H1 (cell line): ENCODE measurements around the gene MBOAT2. TPM values are rescaled to one million over a fixed set of nuclear protein-coding genes. Genes with fewer than 3 reads are reported as not detected.

ENCODE experiments used
- CTCF ChIA-PET: fragments of 300-600 bp; sonication (Branson Sonifier 250); formaldehyde crosslinking; loops from one replicate; lab custom pipeline; 2021; ENCODE audit not compliant: partially characterized antibody; lab: Charles Lee
- POLR2A ChIA-PET: fragments of 300-600 bp; sonication (Branson Sonifier 250); formaldehyde crosslinking; loops from one replicate; lab custom pipeline; 2021; ENCODE audit warnings: inconsistent platforms; ENCODE audit not compliant: partially characterized antibody; lab: Charles Lee
- DNase-seq, 2 experiments: peaks; one replicate each; pipeline versions ENCODE4 v3.0.0 to v3.0.0-alpha.2; 2010 to 2022; ENCODE audit warnings: low spot score in 2 of 2, low read depth in 1 of 2, mixed read lengths in 1 of 2
- FAIRE-seq: peaks from 2 replicates; lab custom pipeline; 2011; peaks lifted over from hg19 to GRCh38; lab: Jason Lieb, UNC
- H2AFZ ChIP-seq: 2 replicates; pipeline ENCODE4 v1.8.1; 2012; ENCODE audit warnings: low read length, inconsistent platforms
- H2AK5ac ChIP-seq: 2 replicates; pipeline ENCODE4 v1.6.1; 2013; ENCODE audit warnings: low read depth, low read length
- H2BK120ac ChIP-seq: replicated peaks from 2 replicates; pipeline ENCODE3; 2013; ENCODE audit warnings: low read depth, low read length, inconsistent platforms
- H2BK12ac ChIP-seq: 2 replicates; pipeline ENCODE4 v1.6.1; 2013; ENCODE audit warnings: low read depth, low read length
- H2BK15ac ChIP-seq: 2 replicates; pipeline ENCODE4 v1.6.1; 2013; ENCODE audit warnings: low read length
- H2BK20ac ChIP-seq: 2 replicates; pipeline ENCODE4 v1.6.1; 2013; ENCODE audit warnings: low read length
- H2BK5ac ChIP-seq: 2 replicates; pipeline ENCODE4 v1.6.1; 2013; ENCODE audit warnings: low read depth, low read length
- H3K14ac ChIP-seq: 2 replicates; pipeline ENCODE4 v1.6.1; 2013; ENCODE audit warnings: inconsistent platforms; ENCODE audit not compliant: insufficient read length
- H3K18ac ChIP-seq: 2 replicates; pipeline ENCODE4 v1.6.1; 2013; ENCODE audit warnings: low read length; ENCODE audit errors: extremely low read depth
- H3K23ac ChIP-seq: 2 replicates; pipeline ENCODE4 v1.6.1; 2013; ENCODE audit warnings: inconsistent platforms; ENCODE audit not compliant: insufficient read length
- H3K23me2 ChIP-seq: 2 replicates; pipeline ENCODE4 v1.6.1; 2013; ENCODE audit warnings: low read depth, low read length
- H3K27ac ChIP-seq: 2 replicates; pipeline ENCODE4 v1.6.1; 2011; ENCODE audit warnings: low read depth, low read length, inconsistent platforms
- H3K27me3 ChIP-seq, 4 experiments: replicated peaks in 1 of 4; 1 replicate in 1 of 4; 2 replicates in 3 of 4; pipeline versions ENCODE4 v1.6.1 to v1.8.1; 2011 to 2013; ENCODE audit warnings: low read length in 3 of 4, mild to moderate bottlenecking in 3 of 4, inconsistent platforms in 2 of 4, mixed read lengths in 2 of 4, moderate library complexity in 1 of 4; ENCODE audit not compliant: control insufficient read depth in 3 of 4, insufficient read depth in 3 of 4; ENCODE audit errors: extremely low read depth in 1 of 4
- H3K36me3 ChIP-seq, 4 experiments: 2 replicates each; pipeline versions ENCODE4 v1.6.1 to v1.8.1; 2011 to 2013; ENCODE audit warnings: mild to moderate bottlenecking in 4 of 4, low read length in 3 of 4, moderate library complexity in 2 of 4, control low read depth in 1 of 4, inconsistent platforms in 1 of 4; ENCODE audit not compliant: insufficient read depth in 4 of 4, control insufficient read depth in 2 of 4
- H3K4ac ChIP-seq: replicated peaks from 2 replicates; pipeline ENCODE3; 2013; ENCODE audit warnings: low read length, low read depth, mixed read lengths, inconsistent platforms; ENCODE audit not compliant: insufficient read length
- H3K4me1 ChIP-seq, 4 experiments: replicated peaks in 1 of 4; 1 replicate in 1 of 4; 2 replicates in 3 of 4; pipeline versions ENCODE4 v1.6.1 to v1.8.1; 2011 to 2013; ENCODE audit warnings: low read length in 3 of 4, inconsistent platforms in 2 of 4, mixed read lengths in 1 of 4; ENCODE audit not compliant: insufficient read depth in 4 of 4, control insufficient read depth in 3 of 4
- H3K4me2 ChIP-seq, 2 experiments: 2 replicates each; pipeline versions ENCODE4 v1.6.1 to v1.8.1; 2011 to 2013; ENCODE audit warnings: low read depth in 2 of 2, low read length in 2 of 2, control low read depth in 1 of 2, inconsistent platforms in 1 of 2, mild to moderate bottlenecking in 1 of 2; ENCODE audit not compliant: insufficient read depth in 1 of 2
- H3K4me3 ChIP-seq, 4 experiments: fragments of 200-600, 300-600 bp in 1 of 4; sonication (generic), shearing (Covaris generic), sonication (Bioruptor Twin) in 1 of 4; 2 replicates each; pipeline versions ENCODE4 v1.5.1 to v1.8.1; 2011 to 2016; ENCODE audit warnings: low read length in 4 of 4, low read depth in 3 of 4, control low read depth in 2 of 4, inconsistent platforms in 2 of 4, mild to moderate bottlenecking in 2 of 4, mixed read lengths in 1 of 4, moderate library complexity in 1 of 4; ENCODE audit not compliant: insufficient read depth in 2 of 4; ENCODE audit errors: extremely low read depth in 1 of 4
- H3K56ac ChIP-seq: replicated peaks from 2 replicates; pipeline ENCODE3; 2013; ENCODE audit warnings: low read depth, mild to moderate bottlenecking, mixed read lengths, low read length, inconsistent platforms; ENCODE audit not compliant: insufficient read length
- H3K79me1 ChIP-seq: 2 replicates; pipeline ENCODE4 v1.6.1; 2013; ENCODE audit warnings: low read depth, low read length, control low read depth
- H3K79me2 ChIP-seq, 2 experiments: 2 replicates each; pipeline versions ENCODE4 v1.6.1 to v1.8.1; 2012 to 2013; ENCODE audit warnings: low read length in 2 of 2, mild to moderate bottlenecking in 2 of 2, inconsistent platforms in 1 of 2; ENCODE audit not compliant: insufficient read depth in 2 of 2, control insufficient read depth in 1 of 2
- H3K9ac ChIP-seq, 4 experiments: replicated peaks in 1 of 4; 1 replicate in 1 of 4; 2 replicates in 3 of 4; pipeline versions ENCODE4 v1.6.1 to v1.8.1; 2011 to 2013; ENCODE audit warnings: low read depth in 3 of 4, low read length in 3 of 4, control low read depth in 2 of 4, mild to moderate bottlenecking in 2 of 4, moderate library complexity in 2 of 4, inconsistent platforms in 1 of 4; ENCODE audit errors: extremely low read depth in 1 of 4
- H3K9me3 ChIP-seq, 2 experiments: 2 replicates each; pipeline versions ENCODE4 v1.6.1 to v1.8.1; 2012 to 2013; ENCODE audit warnings: mild to moderate bottlenecking in 2 of 2, moderate library complexity in 2 of 2, control low read depth in 1 of 2, inconsistent platforms in 1 of 2, low read depth in 1 of 2, low read length in 1 of 2, mixed read lengths in 1 of 2; ENCODE audit not compliant: insufficient read depth in 2 of 2
- H4K20me1 ChIP-seq, 2 experiments: replicated peaks in 1 of 2; 2 replicates each; pipeline versions ENCODE3 to v1.8.1; 2011 to 2013; ENCODE audit warnings: inconsistent platforms in 2 of 2, low read length in 2 of 2, mild to moderate bottlenecking in 1 of 2; ENCODE audit not compliant: insufficient read depth in 2 of 2, control insufficient read depth in 1 of 2
- H4K5ac ChIP-seq: 2 replicates; pipeline ENCODE4 v1.6.1; 2013; ENCODE audit warnings: low read length, low read depth, mixed read lengths, inconsistent platforms; ENCODE audit not compliant: insufficient read length
- H4K8ac ChIP-seq: 2 replicates; pipeline ENCODE4 v1.8.0; 2013; ENCODE audit warnings: mild to moderate bottlenecking, moderate library complexity, low read length, inconsistent platforms; ENCODE audit not compliant: insufficient read depth; ENCODE audit errors: extremely low read depth
- H4K91ac ChIP-seq: replicated peaks from 2 replicates; pipeline ENCODE3; 2013; ENCODE audit warnings: low read length, mixed read lengths, inconsistent platforms; ENCODE audit not compliant: insufficient read length
- MAFK ChIP-seq: IDR thresholded peaks from 2 replicates; pipeline ENCODE4 v1.6.1; 2012; ENCODE audit warnings: low read depth, mild to moderate bottlenecking, improper control_type of control experiment, low read length
- NANOG ChIP-seq: IDR thresholded peaks from 2 replicates; pipeline ENCODE4 v1.6.1; 2011; ENCODE audit warnings: low read length, low read depth, mild to moderate bottlenecking, inconsistent platforms; ENCODE audit not compliant: insufficient read depth, poor library complexity, severe bottlenecking
- RAD21 ChIP-seq, 2 experiments: IDR thresholded peaks in 1 of 2; conservative IDR thresholded peaks in 1 of 2; 2 replicates each; pipeline ENCODE4 v1.6.1; 2011; ENCODE audit warnings: low read depth in 2 of 2, low read length in 2 of 2, improper control_type of control experiment in 1 of 2, inconsistent platforms in 1 of 2, mild to moderate bottlenecking in 1 of 2, moderate library complexity in 1 of 2
- RBBP5 ChIP-seq: IDR thresholded peaks from 2 replicates; pipeline ENCODE4 v1.7.1; 2012; ENCODE audit warnings: low read depth, mild to moderate bottlenecking, inconsistent platforms, low read length, moderate library complexity, borderline replicate concordance
- SIRT6 ChIP-seq: IDR thresholded peaks from one replicate; pipeline ENCODE4 v1.7.1; 2012; ENCODE audit warnings: low read length, inconsistent platforms
- SP4 ChIP-seq: IDR thresholded peaks from 2 replicates; pipeline ENCODE4 v1.6.1; 2012; ENCODE audit warnings: low read length, inconsistent platforms
- WGBS, 2 experiments: shearing (Covaris generic) in 1 of 2; methylation state at CpG; one replicate each; pipeline versions ENCODE4 v1.1.6 to v1.1.7; 2013 to 2015; ENCODE audit warnings: low lambda C conversion rate in 2 of 2, mixed read lengths in 2 of 2, inconsistent platforms in 1 of 2, low coverage in 1 of 2, missing lambda C conversion rate in 1 of 2; ENCODE audit not compliant: insufficient replicate concordance in 2 of 2, insufficient coverage in 1 of 2, insufficient read length in 1 of 2; ENCODE audit errors: extremely low coverage in 1 of 2, missing lambda C conversion rate in 1 of 2; 5-methylcytosine and 5-hydroxymethylcytosine counted together
- polyA plus RNA-seq, 7 experiments: library from polyadenylated mRNA; depleted of rRNA in 3 of 7; stranded (reverse) in 5 of 7; unstranded in 2 of 7; fragments of >200 nt in 5 of 7; fragments of 200-250 nt in 2 of 7; gene quantifications; 1 replicate in 5 of 7; 2 replicates in 1 of 7; 4 replicates in 1 of 7; pipeline versions ENCODE4 v1.2.1 to v1.2.3, GENCODE V29; 2011 to 2013; ENCODE audit warnings: missing spikeins in 2 of 7, mixed read lengths in 2 of 7
- total RNA-seq: library from RNA; stranded (reverse); fragmentation: NEBNext Ultra II Directional; extraction: Animal tissue kit (Norgen Biotek cat#: 25700); gene quantifications from 2 replicates; pipeline ENCODE4 v1.2.1, GENCODE V29; 2021
- TF ChIP-seq, protein P1 (sequence below): IDR thresholded peaks from 2 replicates; pipeline ENCODE4 v1.6.1; 2012; ENCODE audit warnings: low read length, inconsistent platforms

Gene MBOAT2
- total and polyA plus RNA-seq, 2 of the 8 experiments (the other 6 are each of a cell fraction or from before 2014, with no cell fraction given) = 11.2 to 23.4 TPM

DNA sequence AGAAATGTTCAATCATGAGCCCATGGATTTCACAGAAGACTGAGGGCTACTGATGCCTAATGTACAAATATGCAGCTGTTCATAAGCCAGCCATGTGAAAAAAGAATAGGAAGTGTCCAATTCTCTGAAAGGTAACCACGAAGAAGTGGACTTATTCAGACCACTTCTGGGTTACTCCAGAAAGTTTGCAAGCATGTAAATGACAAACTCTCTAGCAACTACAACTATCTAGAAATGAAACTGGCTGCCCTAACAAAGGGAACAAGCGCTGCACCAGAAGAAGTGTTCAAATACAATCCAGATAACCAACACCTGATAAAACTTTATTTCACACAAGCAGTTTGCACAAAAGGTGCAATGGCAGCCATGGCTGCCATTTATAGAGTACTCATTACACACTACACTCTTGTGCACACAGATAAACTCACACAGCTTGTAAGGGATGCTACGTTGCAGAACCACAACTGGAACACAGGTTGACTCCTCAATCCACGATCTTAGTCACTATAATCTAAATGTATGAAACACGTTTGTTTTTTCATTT, 13.9 kb downstream of the MBOAT2 start:
- peaks cover 0 to 46% of the 10 kb centered on the region in 2 experiments; a peak in 2 of 4 replicates for H3K79me2 ChIP-seq
- 90% methylated on average over 5 of the region's 5 CpGs; no CpG with 5 or more reads in 1 of the 2 experiments for WGBS, 2 experiments
- H3K4me3 ChIP-seq = no peak overlapping the region

More for the DNA sequence above, 13.9 kb downstream of the MBOAT2 start:
- Histone ChIP-seq H2AFZ (no peak overlapping the region), H3K23me2 (no peaks in the 10 kb centered on the region), H4K91ac (no peak overlapping the region), H3K4me1 (peaks cover 0 to 3% (median 1%) of the 10 kb centered on the region in 4 experiments; a peak in 3 of 7 replicates), H3K56ac (no peak overlapping the region), H3K9me3 (no peaks in the 10 kb centered on the region), H3K27ac (no peak overlapping the region), H3K36me3 (no peaks in the 10 kb centered on the region), H3K23ac (no peak overlapping the region), H2BK120ac (no peak overlapping the region), H2AK5ac (no peak overlapping the region), H4K5ac (no peak overlapping the region), H2BK20ac (no peak overlapping the region), H3K9ac (no peak overlapping the region), H4K20me1 (peaks cover 0 to 1% of the 10 kb centered on the region in 2 experiments), H2BK5ac (no peak overlapping the region), H2BK12ac (no peak overlapping the region), H3K4me2 (no peak overlapping the region), H3K4ac (no peak overlapping the region), H2BK15ac (no peak overlapping the region), H4K8ac (no peak overlapping the region), H3K27me3 (no peaks in the 10 kb centered on the region), H3K18ac (no peak overlapping the region), H3K79me1 (peaks cover 3% of the 10 kb centered on the region; the same call in 1 of the 2 replicates), H3K14ac (no peak overlapping the region)
- no peak for DNase-seq
- FAIRE-seq = no peak
- ChIA-PET POLR2A (no interaction called here), CTCF (interaction anchor here (0.7 to 5.7 kb wide), 6 partner anchors 12 to 120 kb away, joined by 3 to 37 read pairs (median 4); no protein-coding TSS in a partner anchor)
- TF ChIP-seq RAD21 (IDR thresholded peaks at IDR 0.05 in 1 of 2, conservative IDR thresholded peaks at IDR 0.05 in 1 of 2; ENCODE audit: low read depth in 2 of 2, low read length in 2 of 2) (no peak), MAFK (no peak), NANOG (no peak), SIRT6 (no peak), SP4 (no peak), RBBP5 (no peak)
- TF ChIP-seq, protein P1, sequence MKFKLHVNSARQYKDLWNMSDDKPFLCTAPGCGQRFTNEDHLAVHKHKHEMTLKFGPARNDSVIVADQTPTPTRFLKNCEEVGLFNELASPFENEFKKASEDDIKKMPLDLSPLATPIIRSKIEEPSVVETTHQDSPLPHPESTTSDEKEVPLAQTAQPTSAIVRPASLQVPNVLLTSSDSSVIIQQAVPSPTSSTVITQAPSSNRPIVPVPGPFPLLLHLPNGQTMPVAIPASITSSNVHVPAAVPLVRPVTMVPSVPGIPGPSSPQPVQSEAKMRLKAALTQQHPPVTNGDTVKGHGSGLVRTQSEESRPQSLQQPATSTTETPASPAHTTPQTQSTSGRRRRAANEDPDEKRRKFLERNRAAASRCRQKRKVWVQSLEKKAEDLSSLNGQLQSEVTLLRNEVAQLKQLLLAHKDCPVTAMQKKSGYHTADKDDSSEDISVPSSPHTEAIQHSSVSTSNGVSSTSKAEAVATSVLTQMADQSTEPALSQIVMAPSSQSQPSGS = no peak
